Liver (tissue), 9 donors: Measurements from ENCODE around the gene TMEM63C. TPM values are rescaled to one million over a fixed set of nuclear protein-coding genes. Genes with fewer than 3 reads are reported as not detected.

ENCODE experiments used
- DNase-seq: peaks from one replicate; pipeline ENCODE4 v3.0.0-alpha.2; 2017; ENCODE audit warnings: low spot score
- H3K27ac ChIP-seq, 2 donors: one replicate each; pipeline ENCODE4 v1.7.0; 2013; ENCODE audit warnings: inconsistent platforms in 2 of 2, low read length in 2 of 2, control low read depth in 1 of 2, low read depth in 1 of 2, mild to moderate bottlenecking in 1 of 2
- H3K27me3 ChIP-seq, 4 donors: one replicate each; pipeline versions ENCODE4 v1.6.1 to v1.7.0; 2013; ENCODE audit warnings: low read length in 3 of 4, inconsistent platforms in 1 of 4, mild to moderate bottlenecking in 1 of 4, moderate library complexity in 1 of 4; ENCODE audit not compliant: control insufficient read depth in 4 of 4, insufficient read depth in 4 of 4
- H3K36me3 ChIP-seq, 4 donors: one replicate each; pipeline versions ENCODE4 v1.6.1 to v1.7.0; 2013; ENCODE audit warnings: low read length in 3 of 4, mild to moderate bottlenecking in 3 of 4, low read depth in 1 of 4, moderate library complexity in 1 of 4; ENCODE audit not compliant: control insufficient read depth in 4 of 4, insufficient read depth in 3 of 4
- H3K4me1 ChIP-seq, 4 donors: one replicate each; pipeline versions ENCODE4 v1.6.1 to v1.7.0; 2013; ENCODE audit warnings: low read length in 3 of 4, mild to moderate bottlenecking in 3 of 4, moderate library complexity in 1 of 4; ENCODE audit not compliant: control insufficient read depth in 4 of 4, insufficient read depth in 4 of 4
- H3K4me3 ChIP-seq, 3 donors: one replicate each; pipeline versions ENCODE4 v1.6.1 to v1.7.0; 2013; ENCODE audit warnings: low read length in 3 of 3, control low read depth in 1 of 3, low read depth in 1 of 3, mild to moderate bottlenecking in 1 of 3
- H3K9ac ChIP-seq, 2 donors: one replicate each; pipeline ENCODE4 v1.7.0; 2013; ENCODE audit warnings: low read length in 2 of 2, mild to moderate bottlenecking in 2 of 2, moderate library complexity in 2 of 2, control low read depth in 1 of 2, low read depth in 1 of 2
- H3K9me3 ChIP-seq, 4 donors: one replicate each; pipeline versions ENCODE4 v1.6.1 to v1.7.0; 2013; ENCODE audit warnings: low read length in 3 of 4; ENCODE audit not compliant: control insufficient read depth in 4 of 4
- CTCF ChIP-seq: fragments of 150-350 bp; IDR thresholded peaks from 2 replicates; pipeline ENCODE4 v1.5.1; 2017; ENCODE audit warnings: improper control_type of control experiment, low read depth, low read length; ENCODE audit not compliant: missing input control
- EGR1 ChIP-seq, 2 donors: IDR thresholded peaks; 2 replicates each; pipeline ENCODE4 v1.6.1; 2016 to 2018; ENCODE audit warnings: antibody characterized with exemption in 2 of 2, low read depth in 2 of 2
- FOXA1 ChIP-seq: IDR thresholded peaks from 2 replicates; pipeline ENCODE4 v1.6.1; 2016; ENCODE audit warnings: antibody characterized with exemption
- GABPA ChIP-seq, 2 donors: IDR thresholded peaks in 1 of 2; conservative IDR thresholded peaks in 1 of 2; 2 replicates each; pipeline ENCODE4 v1.6.1; 2016; ENCODE audit warnings: antibody characterized with exemption in 2 of 2, mild to moderate bottlenecking in 1 of 2, moderate library complexity in 1 of 2
- HNF4A ChIP-seq, 2 donors: conservative IDR thresholded peaks; 2 replicates each; pipeline ENCODE4 v1.6.1; 2016; ENCODE audit warnings: antibody characterized with exemption in 2 of 2, mild to moderate bottlenecking in 2 of 2
- HNF4G ChIP-seq: IDR thresholded peaks from 2 replicates; pipeline ENCODE4 v1.6.1; 2016; ENCODE audit warnings: antibody characterized with exemption
- JUND ChIP-seq, 2 donors: IDR thresholded peaks; 2 replicates each; pipeline ENCODE4 v1.6.1; 2016; ENCODE audit warnings: antibody characterized with exemption in 2 of 2
- MAX ChIP-seq: IDR thresholded peaks from 2 replicates; pipeline ENCODE4 v1.6.1; 2016; ENCODE audit warnings: antibody characterized with exemption
- NR2F2 ChIP-seq: IDR thresholded peaks from 2 replicates; pipeline ENCODE4 v1.6.1; 2016; ENCODE audit warnings: antibody characterized with exemption
- RAD21 ChIP-seq, 2 donors: IDR thresholded peaks; 2 replicates each; pipeline ENCODE4 v1.6.1; 2016; ENCODE audit warnings: antibody characterized with exemption in 2 of 2, mild to moderate bottlenecking in 2 of 2
- REST ChIP-seq: IDR thresholded peaks from 2 replicates; pipeline ENCODE4 v1.6.1; 2016; ENCODE audit warnings: antibody characterized with exemption, mild to moderate bottlenecking
- RXRA ChIP-seq, 2 donors: IDR thresholded peaks; 2 replicates each; pipeline ENCODE4 v1.6.1; 2017 to 2018; ENCODE audit warnings: antibody characterized with exemption in 2 of 2, mild to moderate bottlenecking in 1 of 2
- SP1 ChIP-seq: IDR thresholded peaks from 2 replicates; pipeline ENCODE4 v1.6.1; 2018; ENCODE audit warnings: antibody characterized with exemption, mild to moderate bottlenecking
- YY1 ChIP-seq: IDR thresholded peaks from 2 replicates; pipeline ENCODE4 v1.6.1; 2016; ENCODE audit warnings: antibody characterized with exemption, mild to moderate bottlenecking
- ZBTB33 ChIP-seq: IDR thresholded peaks from 2 replicates; pipeline ENCODE4 v1.6.1; 2016; ENCODE audit warnings: antibody characterized with exemption
- WGBS: extraction: QIAGEN DNeasy Blood & Tissue Kit; methylation state at CpG from one replicate; pipeline ENCODE4 v1.1.7; 2013; 5-methylcytosine and 5-hydroxymethylcytosine counted together
- polyA plus RNA-seq, 2 donors: library from polyadenylated mRNA; stranded (reverse) in 1 of 2; unstranded in 1 of 2; fragments of 200-250 nt in 1 of 2; fragments of >200 nt in 1 of 2; fragmentation: Nextera tagmentation in 1 of 2; extraction: Ambion mirVana in 1 of 2; gene quantifications; one replicate each; pipeline versions ENCODE4 v1.2.1 to v1.2.3, GENCODE V29; 2013 to 2015
- total RNA-seq, 2 donors: library from RNA; depleted of rRNA; stranded (reverse); fragments of >200 nt; gene quantifications; one replicate each; pipeline ENCODE4 v1.2.3, GENCODE V29; 2014
- donor health status: healthy.
- donor health status: healthy.
- donor health status: healthy.
- donor health status: healthy.
- donor health status: healthy.

TMEM63C gene
- total and polyA plus RNA-seq, 4 donors, result 0.13 to 1.6 (median 0.25) TPM; not detected in 1

- Histone ChIP-seq H3K27ac (no peak overlapping the region), H3K9ac (no peak overlapping the region), H3K27me3 (no peaks in the 10 kb centered on the region), H3K9me3 (no peaks in the 10 kb centered on the region), H3K4me3 (no peak overlapping the region), H3K36me3 (no peaks in the 10 kb centered on the region), H3K4me1 (no peaks in the 10 kb centered on the region)
- 68% methylated on average over 10 of the region's 10 CpGs for WGBS
- TF ChIP-seq JUND (IDR thresholded peaks at IDR 0.05) (no peak), HNF4G (no peak), YY1 (no peak), RAD21 (IDR thresholded peaks at IDR 0.05) (no peak), REST (no peak)
- no peak for DNase-seq
These were observed 79.0 kb downstream of the TMEM63C start for GRCh38 chr14:77260631-77261030.

GRCh38 chr14:77264466-77265186, 83.0 kb downstream of the TMEM63C start:
- H3K4me3 ChIP-seq, result no peak overlapping the region
- WGBS, result 85% methylated on average over 16 of the region's 16 CpGs
- peaks cover 0 to 7% (median 0%) of the 10 kb centered on the region in 4 donors for H3K27me3 ChIP-seq
- H3K36me3 ChIP-seq, result no peaks in the 10 kb centered on the region
- H3K9ac ChIP-seq, result no peak overlapping the region
- no peak for DNase-seq
- H3K9me3 ChIP-seq, result peaks cover 0 to 1% (median 0%) of the 10 kb centered on the region in 4 donors
- H3K4me1 ChIP-seq, result no peaks in the 10 kb centered on the region
- TF ChIP-seq JUND (IDR thresholded peaks at IDR 0.05) (no peak), FOXA1 (no peak)
- H3K27ac ChIP-seq, result no peak overlapping the region

GRCh38 chr14:77265187-77265515, 83.6 kb downstream of the TMEM63C start:
- H3K4me1 ChIP-seq, result no peaks in the 10 kb centered on the region
- no peaks in the 10 kb centered on the region for H3K36me3 ChIP-seq
- H3K4me3 ChIP-seq, result no peak overlapping the region
- H3K27me3 ChIP-seq, result peaks cover 0 to 7% (median under 1%) of the 10 kb centered on the region in 4 donors
- DNase-seq, result no peak
- H3K9me3 ChIP-seq, result peaks cover 0 to 1% (median 0%) of the 10 kb centered on the region in 4 donors
- WGBS, result 71% methylated on average over 2 of the region's 2 CpGs
- no peak overlapping the region for H3K9ac ChIP-seq
- H3K27ac ChIP-seq, result no peak overlapping the region
- TF ChIP-seq EGR1 (IDR thresholded peaks at IDR 0.05; ENCODE audit: low read depth in 2 of 2) (no peak), HNF4A (conservative IDR thresholded peaks at IDR 0.05) (no peak), SP1 (no peak), NR2F2 (no peak), FOXA1 (no peak), HNF4G (no peak), JUND (IDR thresholded peaks at IDR 0.05) (no peak), CTCF (no peak), REST (no peak), ZBTB33 (no peak), RAD21 (IDR thresholded peaks at IDR 0.05) (no peak), RXRA (IDR thresholded peaks at IDR 0.05) (no peak), MAX (no peak), GABPA (IDR thresholded peaks at IDR 0.05 in 1 of 2, conservative IDR thresholded peaks at IDR 0.05 in 1 of 2) (no peak)
